22Rv1 (cell line): ENCODE data around the gene PPM1B.

Experiments used
- CTCF ChIP-seq: fragments of 450-650 bp; IDR thresholded peaks from 2 replicates; pipeline ENCODE4 v1.5.1; 2017; ENCODE audit warnings: mild to moderate bottlenecking
- ZFX ChIP-seq: fragments of 450-650 bp; IDR thresholded peaks from 2 replicates; pipeline ENCODE4 v1.6.1; 2017; ENCODE audit warnings: antibody characterized with exemption, borderline replicate concordance

- TF ChIP-seq CTCF (no peak), ZFX (no peak)
These were observed 43.6 kb downstream of the PPM1B start for GRCh38 chr2:44212302-44212701.
